ENCODE data around the gene SLAMF8.

The SLAMF8 gene

DNA sequence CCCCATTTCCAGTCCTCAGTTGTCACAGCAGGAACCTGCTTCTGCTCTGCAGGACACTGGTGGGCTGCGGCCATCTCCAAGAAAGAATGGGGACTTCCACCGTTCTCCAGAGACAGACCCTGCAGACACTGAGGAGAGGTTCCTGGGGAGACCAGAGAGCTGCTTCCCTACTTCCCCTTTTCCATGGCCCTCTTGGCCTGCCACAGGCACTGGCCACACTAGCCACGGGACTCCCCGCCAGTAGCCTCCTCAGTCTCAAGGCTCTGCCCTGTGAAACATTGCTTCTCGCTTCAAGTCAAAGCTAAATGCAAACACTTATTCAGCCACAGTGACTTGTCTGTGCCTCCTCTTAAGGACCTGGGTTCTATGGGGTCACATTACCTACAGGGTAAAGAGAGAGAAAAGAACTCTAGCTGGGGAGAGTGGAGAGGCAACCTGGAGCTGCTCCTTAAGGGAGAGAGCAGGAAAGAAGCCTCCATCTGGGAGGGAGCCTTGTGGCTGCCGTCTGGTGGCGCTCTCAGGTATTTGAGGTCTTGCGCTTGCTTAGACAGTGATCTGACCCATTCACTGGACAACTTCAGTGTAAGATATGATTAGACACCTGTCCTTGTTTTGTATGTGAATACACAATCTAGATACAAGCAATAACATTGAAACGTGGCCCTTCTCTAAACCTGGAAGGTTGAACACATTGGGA lies 5.4 kb upstream of the SLAMF8 start:
- Histone ChIP-seq H3K27me3 (ENCODE audit: low read depth, low read length) (peaks cover 56% of the 10 kb centered on the region), H3K79me2 (ENCODE audit: low read length) (no peaks in the 10 kb centered on the region), H3K9ac (ENCODE audit: low read length) (no peak overlapping the region), H3K4me3 (ENCODE audit: low read length) (no peak overlapping the region), H3K4me2 (ENCODE audit: low read length) (no peak overlapping the region), H3K27ac (ENCODE audit: low read length) (no peak overlapping the region), H2AFZ (ENCODE audit: low read depth, low read length) (no peak overlapping the region), H3K4me1 (ENCODE audit: low read length) (peaks cover 9% of the 10 kb centered on the region), H3K9me3 (ENCODE audit: insufficient read depth, low read length) (no peaks in the 10 kb centered on the region), H4K20me1 (ENCODE audit: insufficient read depth, low read length) (no peaks in the 10 kb centered on the region), H3K36me3 (replicated peaks; ENCODE audit: low read depth, low read length) (no peaks in the 10 kb centered on the region)
- TF ChIP-seq CTCF (IDR thresholded peaks at IDR 0.05; ENCODE audit: low read depth, low read length) (no peak), EZH2phosphoT487 (IDR thresholded peaks at IDR 0.05; ENCODE audit: low read depth) (no peak)

DNA sequence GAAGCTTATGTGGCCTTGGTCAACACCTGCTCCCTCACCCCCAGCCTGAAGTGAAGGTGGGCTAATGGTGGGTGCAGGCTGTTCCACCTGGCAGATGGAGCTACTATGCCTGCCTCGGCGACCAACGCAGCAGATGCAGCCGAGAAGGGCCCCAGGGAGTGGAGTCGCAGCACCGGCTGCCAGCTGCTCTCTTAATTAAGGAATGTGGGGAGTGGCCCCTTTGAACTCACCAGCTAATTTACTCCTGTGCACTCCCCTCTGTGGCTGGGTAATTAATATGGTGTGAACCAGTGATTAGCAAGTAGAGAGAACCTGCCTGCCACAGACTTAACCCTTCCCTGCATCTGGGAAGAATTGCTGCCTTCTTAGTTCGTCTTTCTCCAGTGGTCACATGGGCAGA lies 3.3 kb upstream of the SLAMF8 start:
- H3K9ac ChIP-seq (ENCODE audit: low read length), result no peak overlapping the region
- H3K4me2 ChIP-seq (ENCODE audit: low read length), result no peak overlapping the region
- TF ChIP-seq EZH2phosphoT487 (IDR thresholded peaks at IDR 0.05; ENCODE audit: low read depth) (no peak), CTCF (IDR thresholded peaks at IDR 0.05; ENCODE audit: low read depth, low read length) (no peak)
- H3K9me3 ChIP-seq (ENCODE audit: insufficient read depth, low read length), result no peaks in the 10 kb centered on the region
- H3K36me3 ChIP-seq (replicated peaks; ENCODE audit: low read depth, low read length), result no peaks in the 10 kb centered on the region
- peaks cover 21% of the 10 kb centered on the region for H3K4me1 ChIP-seq (ENCODE audit: low read length)
- no peaks in the 10 kb centered on the region for H3K79me2 ChIP-seq (ENCODE audit: low read length)
- H2AFZ ChIP-seq (ENCODE audit: low read depth, low read length), result no peak overlapping the region
- peaks cover 54% of the 10 kb centered on the region for H3K27me3 ChIP-seq (ENCODE audit: low read depth, low read length)
- H4K20me1 ChIP-seq (ENCODE audit: insufficient read depth, low read length), result no peaks in the 10 kb centered on the region
- no peak overlapping the region for H3K27ac ChIP-seq (ENCODE audit: low read length)
- no peak overlapping the region for H3K4me3 ChIP-seq (ENCODE audit: low read length)

- no peak overlapping the region for H3K4me3 ChIP-seq (ENCODE audit: low read length)
- TF ChIP-seq EZH2phosphoT487 (IDR thresholded peaks at IDR 0.05; ENCODE audit: low read depth) (no peak), CTCF (IDR thresholded peaks at IDR 0.05; ENCODE audit: low read depth, low read length) (no peak)
- no peak overlapping the region for H2AFZ ChIP-seq (ENCODE audit: low read depth, low read length)
- peaks cover 32% of the 10 kb centered on the region for H3K4me1 ChIP-seq (ENCODE audit: low read length)
- H3K9ac ChIP-seq (ENCODE audit: low read length), result no peak overlapping the region
- H4K20me1 ChIP-seq (ENCODE audit: insufficient read depth, low read length), result no peaks in the 10 kb centered on the region
- no peaks in the 10 kb centered on the region for H3K9me3 ChIP-seq (ENCODE audit: insufficient read depth, low read length)
- H3K27me3 ChIP-seq (ENCODE audit: low read depth, low read length), result peaks cover 38% of the 10 kb centered on the region
- H3K79me2 ChIP-seq (ENCODE audit: low read length), result no peaks in the 10 kb centered on the region
- no peak overlapping the region for H3K27ac ChIP-seq (ENCODE audit: low read length)
- no peak overlapping the region for H3K4me2 ChIP-seq (ENCODE audit: low read length)
- H3K36me3 ChIP-seq (replicated peaks; ENCODE audit: low read depth, low read length), result no peaks in the 10 kb centered on the region
These were observed 1.1 kb upstream of the SLAMF8 start for GRCh38 chr1:159825564-159825963.

DNA sequence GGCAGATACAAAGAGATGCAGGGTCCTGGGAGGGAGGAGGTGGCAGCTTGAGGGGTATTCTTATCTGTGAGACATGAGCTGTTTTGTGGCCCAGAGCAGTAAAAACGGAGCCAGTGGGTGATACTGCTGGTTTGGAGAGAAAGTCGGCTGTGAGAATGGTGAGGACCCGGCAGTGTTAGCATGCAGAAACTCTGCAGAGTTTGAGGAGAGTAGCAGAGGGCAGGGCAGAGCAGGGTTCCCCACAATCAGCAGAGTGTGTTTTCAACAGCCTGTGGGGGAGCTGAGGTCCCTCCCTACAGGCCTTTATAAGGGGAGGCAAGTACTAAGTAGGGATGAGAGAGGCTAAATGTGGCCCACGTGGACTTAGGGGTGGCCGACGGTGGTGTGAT lies 423 bp downstream of the SLAMF8 start:
- Histone ChIP-seq H3K36me3 (replicated peaks; ENCODE audit: low read depth, low read length) (no peaks in the 10 kb centered on the region), H3K9ac (ENCODE audit: low read length) (no peak overlapping the region), H3K4me3 (ENCODE audit: low read length) (no peak overlapping the region), H3K27me3 (ENCODE audit: low read depth, low read length) (peaks cover 37% of the 10 kb centered on the region), H4K20me1 (ENCODE audit: insufficient read depth, low read length) (no peaks in the 10 kb centered on the region), H3K79me2 (ENCODE audit: low read length) (no peaks in the 10 kb centered on the region), H3K9me3 (ENCODE audit: insufficient read depth, low read length) (no peaks in the 10 kb centered on the region), H3K4me1 (ENCODE audit: low read length) (peaks cover 32% of the 10 kb centered on the region), H2AFZ (ENCODE audit: low read depth, low read length) (no peak overlapping the region), H3K4me2 (ENCODE audit: low read length) (no peak overlapping the region), H3K27ac (ENCODE audit: low read length) (no peak overlapping the region)
- TF ChIP-seq EZH2phosphoT487 (IDR thresholded peaks at IDR 0.05; ENCODE audit: low read depth) (no peak), CTCF (IDR thresholded peaks at IDR 0.05; ENCODE audit: low read depth, low read length) (no peak)

All from OCI-LY3 (cell line).